Endothelial cell of umbilical vein (primary cell): ENCODE data around the gene PLPP7. TPM values are rescaled to one million over a fixed set of nuclear protein-coding genes. Genes with fewer than 3 reads are reported as not detected.

ENCODE experiments used
- BruUV-seq: library from RNA; stranded (reverse); fragments of 400-500 nt; replicated peaks from 2 replicates; lab custom pipeline; 2021; lab: Mats Ljungman, UMichigan
- CTCF ChIA-PET: fragments of 300-600, 350-600 bp; sonication (Branson Sonifier 250); formaldehyde crosslinking; loops from one replicate; lab custom pipeline; 2021; ENCODE audit warnings: antibody characterized with exemption, inconsistent platforms; lab: Charles Lee
- POLR2A ChIA-PET: fragments of 300-600, 350-600 bp; sonication (Branson Sonifier 250); formaldehyde crosslinking; loops from one replicate; lab custom pipeline; 2021; ENCODE audit warnings: antibody characterized with exemption, inconsistent platforms; lab: Charles Lee
- DNase-seq: peaks from one replicate; pipeline ENCODE4 v3.0.0-alpha.2; 2011; ENCODE audit warnings: low read depth, low spot score
- FAIRE-seq: peaks from 2 replicates; lab custom pipeline; 2011; peaks lifted over from hg19 to GRCh38; lab: Jason Lieb, UNC
- H2AFZ ChIP-seq: 2 replicates; pipeline ENCODE4 v1.6.0; 2012; ENCODE audit warnings: low read depth, low read length, control low read depth, inconsistent platforms
- H3K27ac ChIP-seq: 2 replicates; pipeline ENCODE4 v1.5.1; 2011; ENCODE audit warnings: low read depth, mild to moderate bottlenecking, control low read depth, low read length, moderate library complexity; ENCODE audit not compliant: insufficient read depth
- H3K27me3 ChIP-seq, 2 experiments: 2 replicates each; pipeline versions ENCODE4 v1.6.0 to v1.6.1; 2011; ENCODE audit warnings: low read length in 2 of 2, mixed read lengths in 1 of 2; ENCODE audit not compliant: control insufficient read depth in 2 of 2, insufficient read depth in 2 of 2
- H3K36me3 ChIP-seq, 2 experiments: 2 replicates in 1 of 2; 3 replicates in 1 of 2; pipeline ENCODE4 v1.5.1; 2011; ENCODE audit warnings: low read length in 2 of 2, mild to moderate bottlenecking in 1 of 2, moderate library complexity in 1 of 2; ENCODE audit not compliant: control insufficient read depth in 2 of 2, insufficient read depth in 2 of 2; ENCODE audit errors: extremely low read depth in 1 of 2
- H3K4me1 ChIP-seq: 3 replicates; pipeline ENCODE4 v1.5.1; 2011; ENCODE audit warnings: mild to moderate bottlenecking, low read length; ENCODE audit not compliant: control insufficient read depth, insufficient read depth; ENCODE audit errors: extremely low read depth
- H3K4me2 ChIP-seq: 2 replicates; pipeline ENCODE4 v1.6.1; 2011; ENCODE audit warnings: low read length, control low read depth, mixed read lengths; ENCODE audit not compliant: insufficient read depth
- H3K4me3 ChIP-seq, 3 experiments: fragments of 200-600 bp in 1 of 3; sonication (generic), shearing (Covaris generic) in 1 of 3; replicated peaks in 1 of 3; 2 replicates each; pipeline ENCODE4 v1.5.1; 2011 to 2016; ENCODE audit warnings: control low read depth in 3 of 3, low read length in 3 of 3, mild to moderate bottlenecking in 2 of 3, inconsistent platforms in 1 of 3, low read depth in 1 of 3, moderate library complexity in 1 of 3; ENCODE audit not compliant: insufficient read depth in 1 of 3
- H3K79me2 ChIP-seq: 2 replicates; pipeline ENCODE4 v1.6.0; 2012; ENCODE audit warnings: low read length, inconsistent platforms; ENCODE audit not compliant: control insufficient read depth, insufficient read depth
- H3K9ac ChIP-seq: replicated peaks from 2 replicates; pipeline ENCODE3; 2011; ENCODE audit warnings: low read length, control low read depth; ENCODE audit not compliant: insufficient read depth; ENCODE audit errors: extremely low read depth
- H3K9me1 ChIP-seq: replicated peaks from 3 replicates; pipeline ENCODE4 v1.6.0; 2011; ENCODE audit warnings: mild to moderate bottlenecking, low read length; ENCODE audit not compliant: control insufficient read depth, insufficient read depth; ENCODE audit errors: extremely low read depth
- H3K9me3 ChIP-seq: replicated peaks from 2 replicates; pipeline ENCODE4 v1.5.1; 2012; ENCODE audit warnings: low read length, inconsistent platforms; ENCODE audit not compliant: control insufficient read depth, insufficient read depth
- H4K20me1 ChIP-seq: replicated peaks from 2 replicates; pipeline ENCODE3; 2011; ENCODE audit warnings: mild to moderate bottlenecking, low read length; ENCODE audit not compliant: control insufficient read depth, insufficient read depth; ENCODE audit errors: extremely low read depth
- CTCF ChIP-seq, 2 donors: IDR thresholded peaks; 1 replicate in 1 of 2; 2 replicates in 1 of 2; pipeline ENCODE4 v1.5.1; 2011; ENCODE audit warnings: low read length in 2 of 2, mild to moderate bottlenecking in 2 of 2, moderate library complexity in 2 of 2, control low read depth in 1 of 2, inconsistent platforms in 1 of 2, low read depth in 1 of 2; ENCODE audit not compliant: insufficient read depth in 1 of 2; ENCODE audit errors: extremely low read depth in 1 of 2
- EZH2 ChIP-seq: IDR thresholded peaks from 2 replicates; pipeline ENCODE4 v1.6.1; 2012; ENCODE audit warnings: borderline replicate concordance, low read depth, mild to moderate bottlenecking, moderate library complexity, low read length, inconsistent platforms; ENCODE audit not compliant: severe bottlenecking
- FOS ChIP-seq: IDR thresholded peaks from 2 replicates; pipeline ENCODE4 v1.6.1; 2011; ENCODE audit warnings: mild to moderate bottlenecking, low read length, moderate library complexity, borderline replicate concordance; ENCODE audit not compliant: insufficient read depth
- GATA2 ChIP-seq: IDR thresholded peaks from 2 replicates; pipeline ENCODE4 v1.7.0; 2011; ENCODE audit warnings: low read depth, mild to moderate bottlenecking, moderate library complexity, mixed read lengths, low read length; ENCODE audit not compliant: insufficient read length, insufficient read depth
- JUN ChIP-seq: IDR thresholded peaks from 2 replicates; pipeline ENCODE4 v1.6.1; 2011; ENCODE audit warnings: borderline replicate concordance, low read depth; ENCODE audit not compliant: insufficient read length, insufficient read depth
- MAX ChIP-seq: IDR thresholded peaks from 2 replicates; pipeline ENCODE4 v1.6.1; 2011; ENCODE audit not compliant: insufficient read depth, insufficient read length
- MYC ChIP-seq: IDR thresholded peaks from one replicate; pipeline ENCODE4 v1.6.1; 2011; ENCODE audit warnings: mild to moderate bottlenecking, low read depth, low read length
- POLR2A ChIP-seq: IDR thresholded peaks from 2 replicates; pipeline ENCODE4 v1.6.1; 2012; ENCODE audit warnings: low read depth, mild to moderate bottlenecking, control low read depth, low read length
- POLR2AphosphoS5 ChIP-seq: IDR thresholded peaks from 2 replicates; pipeline ENCODE4 v1.6.1; 2012; ENCODE audit warnings: low read depth, mild to moderate bottlenecking, control low read depth, low read length, moderate library complexity; ENCODE audit not compliant: insufficient read depth
- dilution Hi-C: fragments of 300-500 bp; cut with MboI; formaldehyde crosslinking; loops from one replicate; pipeline ENCODE4 v1.15.0; 2019; ENCODE audit warnings: low sequenced_read_pairs; ENCODE audit not compliant: extremely low pct_ligation_motif_present
- intact Hi-C: fragments of 100-400 bp; cut with micrococcal nuclease; formaldehyde crosslinking; loops from one replicate; pipeline ENCODE4 v1.10.0; 2022
- polyA plus RNA-seq, 4 experiments: library from polyadenylated mRNA; depleted of rRNA in 3 of 4; stranded (reverse) in 3 of 4; unstranded in 1 of 4; fragments of >200 nt; gene quantifications; 2 replicates each; pipeline versions ENCODE4 v1.2.1 to v1.2.3, GENCODE V29; 2011 to 2012; ENCODE audit warnings: missing spikeins in 1 of 4
- total RNA-seq: library from RNA; stranded (reverse); gene quantifications from 2 replicates; pipeline ENCODE4 v1.2.3, GENCODE V29; 2021

The PLPP7 gene
- total and polyA plus RNA-seq, 2 donors (not counting 3 experiments of a cell fraction or from before 2014, with no cell fraction given), result 2.1 to 2.7 TPM

- intact Hi-C loops, result no loop called here
- Histone ChIP-seq H4K20me1 (no peaks in the 10 kb centered on the region), H3K79me2 (no peaks in the 10 kb centered on the region), H3K9me1 (no peaks in the 10 kb centered on the region), H3K27ac (no peak overlapping the region), H3K4me1 (no peaks in the 10 kb centered on the region), H3K4me2 (no peak overlapping the region), H3K9ac (no peak overlapping the region), H3K27me3 (no peaks in the 10 kb centered on the region), H2AFZ (no peak overlapping the region), H3K36me3 (no peaks in the 10 kb centered on the region), H3K4me3 (no peak overlapping the region), H3K9me3 (no peaks in the 10 kb centered on the region)
- dilution Hi-C loops, result no loop called here
- no peak for DNase-seq
- TF ChIP-seq JUN (no peak), GATA2 (no peak), FOS (no peak), MYC (no peak), POLR2A (no peak), POLR2AphosphoS5 (no peak), EZH2 (no peak), MAX (no peak)
- no peak for FAIRE-seq
- no TSS peak for BruUV-seq
- ChIA-PET POLR2A (no interaction called here), CTCF (interaction anchor here (1.3 to 1.7 kb wide), 2 partner anchors 10 to 37 kb away, joined by 4 read pairs; partner anchors contain the start of gene PLPP7)
These were observed 9.9 kb downstream of the PLPP7 start for GRCh38 chr9:131299346-131299960.

DNA sequence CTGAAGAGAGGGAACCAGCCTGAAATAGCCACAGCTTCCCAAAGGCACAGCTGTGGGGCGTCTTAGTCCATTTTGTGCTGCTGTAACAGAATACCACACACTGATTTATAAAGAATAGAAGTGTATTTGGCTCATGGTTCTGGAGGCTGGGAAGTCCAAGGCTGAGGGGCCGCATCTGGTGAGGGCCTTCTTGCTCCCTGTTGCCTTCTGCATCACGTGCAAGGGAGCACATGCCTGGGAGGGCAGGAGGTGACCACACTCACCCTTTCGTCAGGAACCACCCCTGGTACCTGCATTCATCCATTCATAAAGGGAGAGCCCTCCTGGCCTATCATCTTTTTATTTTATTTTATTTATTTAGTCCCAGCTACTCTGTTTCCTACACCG, 10.4 kb downstream of the PLPP7 start:
- Histone ChIP-seq H3K9me1 (no peaks in the 10 kb centered on the region), H3K27ac (no peak overlapping the region), H2AFZ (no peak overlapping the region), H3K9ac (no peak overlapping the region), H4K20me1 (no peaks in the 10 kb centered on the region), H3K36me3 (no peaks in the 10 kb centered on the region), H3K4me1 (no peaks in the 10 kb centered on the region), H3K9me3 (no peaks in the 10 kb centered on the region), H3K4me3 (no peak overlapping the region), H3K79me2 (no peaks in the 10 kb centered on the region), H3K27me3 (no peaks in the 10 kb centered on the region), H3K4me2 (no peak overlapping the region)
- ChIA-PET CTCF (interaction anchor here (1.3 kb wide), 1 partner anchor 11 kb away, joined by 4 read pairs; the partner anchor contains the start of gene PLPP7), POLR2A (no interaction called here)
- intact Hi-C loops (no loop called here), dilution Hi-C loops (no loop called here)
- DNase-seq, result no peak
- no peak for FAIRE-seq
- TF ChIP-seq CTCF (IDR thresholded peaks at IDR 0.05; ENCODE audit: extremely low read depth in 1 of 2, insufficient read depth in 1 of 2, low read depth in 1 of 2, low read length in 2 of 2) (no peak), MAX (no peak), MYC (no peak), GATA2 (no peak), FOS (no peak), EZH2 (no peak), POLR2A (no peak), POLR2AphosphoS5 (no peak)
- no TSS peak for BruUV-seq
